HG03565 (cell line): ENCODE data around the gene PLK5.

Experiments
- ATAC-seq: cut with Tn5 transposase; IDR thresholded peaks from one replicate; pipeline ENCODE4 v1.9.1; 2021; ENCODE audit warnings: mild to moderate bottlenecking, moderate library complexity; ENCODE audit not compliant: unreplicated experiment

Gene PLK5

GRCh38 chr19:1554968-1555367 lies 31.1 kb downstream of the PLK5 start:
- ATAC-seq, result no peak

GRCh38 chr19:1555487-1556389 lies 31.9 kb downstream of the PLK5 start:
- no peak for ATAC-seq

DNA sequence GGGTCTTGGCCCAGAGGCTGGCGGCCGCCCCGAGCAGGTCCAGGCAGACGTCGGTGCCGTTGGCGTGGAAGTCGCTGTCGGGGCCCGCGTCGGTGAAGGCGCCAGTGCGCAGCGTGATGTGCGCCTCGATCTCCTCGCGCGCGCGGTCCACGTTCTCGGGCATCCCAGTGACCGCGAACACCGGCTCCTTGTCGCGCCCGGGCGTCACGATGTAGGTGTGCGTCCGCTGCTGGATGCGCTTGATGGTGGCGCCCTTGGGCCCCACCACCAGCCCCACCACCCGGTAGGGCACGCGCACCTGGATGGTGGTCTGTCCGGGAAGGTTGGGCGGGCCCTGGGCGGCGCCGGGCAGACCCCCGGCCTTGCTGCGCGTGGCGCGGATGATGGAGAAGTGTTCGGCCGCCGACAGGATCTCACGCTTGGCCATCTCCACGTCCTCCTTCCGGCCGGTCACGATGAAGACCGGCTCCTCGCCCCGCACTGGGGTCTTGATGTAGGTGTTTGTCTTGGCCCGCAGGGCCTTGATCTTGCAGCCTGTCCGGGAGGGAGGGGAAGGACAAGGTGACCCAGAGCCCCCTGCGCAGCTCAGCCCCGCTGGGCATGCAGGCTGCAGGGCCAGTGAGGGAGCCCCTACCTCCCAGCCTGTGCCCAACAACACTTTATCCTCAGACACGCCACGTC lies 32.7 kb downstream of the PLK5 start:
- no peak for ATAC-seq

GRCh38 chr19:1558552-1558951 lies 34.7 kb downstream of the PLK5 start:
- no peak for ATAC-seq

DNA sequence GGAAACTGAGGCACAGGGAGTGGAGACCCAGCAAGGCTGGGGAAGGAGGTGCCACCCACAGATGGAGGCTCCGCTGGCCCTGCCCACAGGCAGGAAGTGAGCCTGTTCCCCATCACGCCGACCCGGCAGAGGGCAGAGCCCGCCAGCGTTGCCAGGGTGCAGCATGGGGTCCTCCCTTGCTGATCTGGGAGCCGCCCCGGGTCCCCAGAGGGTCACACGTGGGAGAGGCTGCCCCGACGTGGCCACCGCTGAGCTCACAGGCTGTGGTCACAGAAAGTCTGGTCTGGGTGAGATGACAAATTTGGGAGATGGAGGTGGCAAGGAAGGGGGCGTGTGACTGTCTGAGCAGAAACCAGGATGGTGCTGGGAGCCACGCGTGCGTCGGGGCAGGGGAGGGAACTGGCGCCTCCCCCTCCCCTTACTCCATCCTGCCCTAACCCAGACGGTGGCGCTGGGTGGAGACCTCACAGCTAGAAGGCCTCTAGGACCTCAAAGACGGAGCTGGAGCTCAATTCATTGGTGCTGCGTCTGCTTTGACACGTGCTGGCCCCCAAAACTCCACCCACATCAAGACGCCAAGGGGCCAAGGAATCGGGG lies 36.5 kb downstream of the PLK5 start:
- ATAC-seq, result no peak

DNA sequence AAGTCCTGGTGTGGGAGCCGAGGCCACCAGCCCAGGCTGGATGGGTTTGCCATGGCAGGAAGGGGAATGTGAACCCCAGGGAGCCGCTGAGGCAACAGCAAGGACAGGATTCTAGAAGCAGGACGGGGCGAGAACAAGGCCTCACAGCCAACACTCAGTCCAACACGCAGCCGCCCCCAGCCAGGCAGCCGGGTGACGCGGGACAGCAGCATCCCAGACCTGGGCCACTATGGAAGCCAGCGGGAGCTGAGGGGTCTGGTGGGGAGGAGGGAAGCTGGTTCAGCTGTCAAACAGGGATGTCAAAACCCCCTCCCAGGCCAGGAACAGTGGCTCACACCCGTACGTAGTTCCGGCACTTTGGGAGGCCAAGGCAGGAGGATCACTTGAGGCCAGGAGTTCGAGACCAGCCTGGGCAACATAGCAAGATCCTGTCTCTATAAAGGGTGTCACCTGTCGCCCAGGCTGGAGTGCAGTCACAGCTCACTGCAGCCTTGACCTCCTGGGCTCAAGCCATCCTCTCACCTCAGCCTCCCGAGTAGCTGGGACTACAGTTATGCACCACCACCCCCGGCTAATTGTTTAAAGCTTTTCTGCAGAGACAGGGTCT lies 37.5 kb downstream of the PLK5 start:
- ATAC-seq, result no peak

DNA sequence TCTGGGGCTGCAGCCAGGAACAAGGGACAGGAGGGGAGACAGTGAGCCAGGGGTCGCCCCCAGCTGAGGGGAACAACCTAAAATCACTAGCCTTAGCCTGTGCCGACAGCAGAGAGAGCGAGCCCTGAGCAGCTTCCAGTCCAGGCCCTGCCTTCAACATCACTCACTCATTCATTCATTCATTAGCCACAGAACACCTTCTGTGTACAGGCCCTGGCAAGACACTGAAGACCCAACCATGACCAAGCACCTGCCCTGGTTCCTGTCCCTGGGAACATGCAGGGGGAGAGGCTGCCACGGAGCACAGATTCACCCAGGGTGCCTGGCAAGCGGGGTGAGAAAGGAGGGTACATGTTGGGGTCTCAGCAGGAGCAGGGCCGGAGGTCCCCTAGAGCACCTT lies 39.4 kb downstream of the PLK5 start:
- no peak for ATAC-seq

DNA sequence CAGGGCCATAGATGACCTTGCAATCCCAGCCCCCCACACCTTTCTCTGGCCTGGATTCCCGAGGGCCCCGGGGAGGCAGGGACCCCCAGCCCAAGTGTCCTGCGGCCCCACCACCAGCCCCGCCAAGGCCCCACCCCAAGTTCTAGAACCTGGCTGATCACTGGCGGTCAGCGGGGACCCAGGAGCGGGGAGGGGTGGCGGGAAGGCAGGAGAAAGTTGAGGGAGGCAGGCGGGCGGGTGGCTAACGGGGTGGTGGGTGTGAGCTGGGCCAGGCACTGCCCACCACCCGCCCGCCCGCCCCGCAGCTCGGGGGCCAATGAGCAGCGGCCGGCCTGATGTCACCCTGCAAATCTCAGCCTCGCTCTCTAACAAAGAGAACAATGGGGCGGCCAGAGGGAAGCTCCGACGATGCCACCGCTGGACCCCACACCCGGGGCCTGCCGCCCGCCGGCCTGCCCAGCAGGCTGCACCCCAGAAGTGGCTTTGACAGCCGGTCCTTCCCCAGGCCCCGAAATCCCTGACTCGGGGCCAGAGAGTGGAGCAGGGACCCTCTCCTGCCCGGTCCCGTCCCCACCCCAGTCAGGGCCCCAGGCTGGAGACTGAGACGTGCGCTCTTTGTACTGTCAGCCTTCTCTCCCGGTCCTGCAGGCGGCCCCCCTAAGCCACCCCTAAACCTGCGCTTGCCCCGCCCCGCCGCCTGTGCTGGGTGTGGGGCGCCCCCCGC lies 42.7 kb downstream of the PLK5 start:
- no peak for ATAC-seq

- no peak for ATAC-seq
These were observed 43.4 kb downstream of the PLK5 start for GRCh38 chr19:1567116-1567847.

- ATAC-seq, result no peak
These were observed 44.0 kb downstream of the PLK5 start for GRCh38 chr19:1567848-1568227.

GRCh38 chr19:1568320-1569019 lies 44.6 kb downstream of the PLK5 start, which contains the start of gene MEX3D:
Gene MEX3D, minus strand, starts transcription at chr19:1568325. Its CDS starts 267 bp downstream, at chr19:1568058.
- no peak for ATAC-seq

GRCh38 chr19:1569997-1570396 lies 46.1 kb downstream of the PLK5 start:
- no peak for ATAC-seq

DNA sequence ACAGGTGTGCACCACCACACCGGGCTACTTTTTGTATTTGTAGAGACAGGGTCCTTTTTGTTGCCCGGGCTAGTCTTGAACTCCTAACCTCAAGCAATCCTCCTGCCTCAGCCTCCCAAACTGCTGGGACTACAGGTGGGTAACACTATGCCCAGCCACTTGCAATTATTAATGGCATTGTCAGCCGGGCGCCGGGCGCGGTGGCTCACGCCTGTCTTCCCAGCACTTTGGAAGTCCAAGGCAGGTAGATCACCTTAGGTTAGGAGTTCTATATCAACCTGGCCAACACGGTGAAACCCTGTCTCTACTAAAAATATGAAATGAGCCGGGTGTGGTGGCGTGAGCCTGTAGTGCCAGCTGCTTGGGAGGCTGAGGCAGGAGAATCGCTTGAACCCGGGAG lies 47.0 kb downstream of the PLK5 start:
- ATAC-seq, result no peak

DNA sequence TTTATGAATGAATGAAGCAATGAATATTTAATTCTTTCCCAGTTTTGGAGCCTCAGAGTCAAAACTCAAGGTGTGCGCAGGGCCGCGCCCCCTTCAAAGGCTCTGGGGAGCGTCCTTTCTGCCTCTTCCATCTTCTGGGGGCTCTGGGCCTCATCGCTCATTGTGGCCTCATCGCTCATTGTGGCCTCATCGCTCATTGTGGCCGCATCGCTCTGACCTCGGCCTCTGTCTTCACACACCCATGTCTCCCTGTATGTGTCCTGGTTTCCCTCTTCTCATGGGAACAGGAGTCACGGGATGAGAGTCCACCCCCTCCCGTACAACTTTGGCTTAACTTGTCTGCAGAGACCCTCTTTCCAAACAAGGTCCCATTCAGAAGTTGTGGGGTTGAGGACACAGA lies 47.5 kb downstream of the PLK5 start:
- no peak for ATAC-seq

GRCh38 chr19:1572795-1573194 lies 48.9 kb downstream of the PLK5 start:
- no peak for ATAC-seq

DNA sequence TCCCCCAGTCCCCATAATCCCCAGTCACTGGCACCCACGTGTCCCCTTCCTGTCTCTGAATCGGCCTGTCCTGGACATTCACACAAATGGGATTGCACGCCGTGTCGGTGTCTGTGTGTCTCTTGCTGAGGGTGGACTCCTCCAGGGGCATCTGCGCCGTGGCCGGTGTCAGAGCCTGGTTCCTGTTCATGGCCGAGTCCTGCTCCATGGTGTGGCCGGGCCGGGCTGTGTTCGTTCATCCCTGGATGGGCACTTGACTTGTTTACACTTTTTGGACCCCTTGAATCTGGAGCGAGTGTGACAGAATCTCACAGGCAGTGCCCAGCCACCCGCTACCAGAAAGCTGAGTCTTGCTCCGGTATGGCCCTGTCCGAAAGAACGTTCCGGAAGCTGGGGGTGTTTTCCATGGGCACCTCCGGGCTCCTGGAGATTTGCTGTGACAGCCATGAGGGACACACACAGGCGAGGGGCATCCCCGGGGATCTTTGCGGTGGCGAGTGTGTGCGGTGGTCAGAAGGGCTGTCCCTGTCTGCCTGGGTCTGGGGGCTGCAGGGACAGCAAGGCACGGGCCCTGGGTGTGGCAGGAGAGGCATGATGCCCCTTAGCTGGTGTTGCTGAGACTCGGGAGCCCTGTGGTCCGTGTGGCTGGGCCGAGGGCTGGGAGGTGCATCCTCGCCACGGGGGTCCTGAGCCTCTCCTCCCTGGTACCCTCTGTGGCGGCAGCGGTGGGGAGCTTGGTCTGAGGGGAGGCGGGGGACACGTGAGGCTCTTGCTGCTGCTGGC lies 50.7 kb downstream of the PLK5 start:
- no peak for ATAC-seq

DNA sequence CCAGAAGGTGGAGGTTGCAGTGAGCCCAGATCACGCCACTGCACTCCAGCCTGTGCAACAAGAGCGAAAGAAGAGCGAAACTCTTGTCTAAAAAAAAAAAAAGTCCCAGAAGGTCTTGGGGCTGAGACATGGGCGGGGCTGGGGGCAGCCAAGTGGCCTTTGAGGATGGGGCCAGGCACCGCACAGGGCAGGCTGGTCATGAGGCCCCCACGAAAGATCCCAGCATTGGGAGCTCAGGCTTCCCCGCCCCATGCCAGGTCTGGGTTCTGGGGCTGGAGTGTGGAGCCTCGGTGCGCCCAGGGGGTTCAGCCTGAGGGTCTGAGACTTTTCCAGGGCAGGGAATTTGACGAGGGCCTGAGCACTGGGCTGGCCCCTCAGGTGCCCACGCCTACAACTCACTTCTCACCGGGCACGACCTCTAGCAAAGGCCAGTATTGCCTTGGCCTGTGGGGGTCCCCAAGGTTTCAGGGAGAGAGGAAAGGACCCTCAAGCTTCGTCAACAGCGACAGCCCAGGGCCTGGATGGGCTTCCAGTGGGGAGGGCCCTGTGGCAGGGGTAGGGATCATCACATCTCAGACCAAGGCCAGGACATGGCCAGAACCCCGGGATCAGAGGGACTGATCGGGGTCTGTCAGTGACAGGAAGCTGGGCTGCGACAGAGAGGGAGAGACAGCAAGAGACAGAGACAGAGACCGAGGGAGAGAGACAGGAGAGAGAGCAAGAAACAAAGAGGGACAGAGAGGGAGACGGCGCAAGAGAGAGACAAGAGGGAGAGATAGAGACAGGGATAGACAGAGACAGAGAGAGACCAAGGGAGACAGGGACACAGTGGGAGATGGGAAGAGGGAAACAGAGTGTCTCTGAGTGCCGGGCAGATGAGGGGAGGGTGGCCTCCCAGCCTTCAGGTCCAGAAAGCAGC lies 51.7 kb downstream of the PLK5 start:
- ATAC-seq, result no peak
